ENCODE data around the gene CDIP1. TPM values are rescaled to one million over a fixed set of nuclear protein-coding genes. Genes with fewer than 3 reads are reported as not detected.

Gene CDIP1
- total RNA-seq, 4 donors from 2014 or later: 16.2 to 40.2 (median 24.0) TPM

- H3K27ac ChIP-seq: no peak overlapping the region
- H3K27me3 ChIP-seq: no peaks in the 10 kb centered on the region
- TF ChIP-seq CTCF (IDR thresholded peaks at IDR 0.05): no peak
- TF ChIP-seq EP300 (IDR thresholded peaks at IDR 0.05): no peak
- no peak for TF ChIP-seq POLR2A (IDR thresholded peaks at IDR 0.05)
- H3K36me3 ChIP-seq: no peaks in the 10 kb centered on the region
- DNase-seq (ENCODE audit: low spot score in 2 of 2): no peak
- peaks cover 0 to 3% (median 0%) of the 10 kb centered on the region in 4 donors for H3K4me1 ChIP-seq
- 60 to 67% methylated on average over 10 of the region's 10 CpGs for WGBS, 2 donors
- H3K4me3 ChIP-seq: no peak overlapping the region
- no peaks in the 10 kb centered on the region for H3K9me3 ChIP-seq
Observed at GRCh38 chr16:4557973-4558372, 19.4 kb upstream of the CDIP1 start.

- H3K27me3 ChIP-seq: no peaks in the 10 kb centered on the region
- no peak for DNase-seq (ENCODE audit: low spot score in 2 of 2)
- no peaks in the 10 kb centered on the region for H3K36me3 ChIP-seq
- TF ChIP-seq POLR2A (IDR thresholded peaks at IDR 0.05) (no peak), CTCF (IDR thresholded peaks at IDR 0.05) (no peak), EP300 (IDR thresholded peaks at IDR 0.05) (no peak)
- 81 to 92% methylated on average over 10 to 11 of the region's 14 CpGs for WGBS, 2 donors
- no peak overlapping the region for H3K27ac ChIP-seq
- H3K4me3 ChIP-seq: no peak overlapping the region
- H3K9me3 ChIP-seq: no peaks in the 10 kb centered on the region
- H3K4me1 ChIP-seq: peaks cover 0 to 3% (median 0%) of the 10 kb centered on the region in 4 donors
Observed at GRCh38 chr16:4556580-4556979, 18.0 kb upstream of the CDIP1 start.

GRCh38 chr16:4556112-4556511, 17.5 kb upstream of the CDIP1 start, which contains the start of gene C16orf96:
Gene C16orf96, plus strand, starts transcription at chr16:4556340. Its CDS starts 150 bp downstream, at chr16:4556490.
- WGBS, 2 donors: 80 to 83% methylated on average over 4 of the region's 4 CpGs
- H3K4me1 ChIP-seq: no peaks in the 10 kb centered on the region

GRCh38 chr16:4552541-4552940, 14.0 kb upstream of the CDIP1 start:
- WGBS, 2 donors: 30 to 31% methylated on average over 3 of the region's 3 CpGs

More at GRCh38 chr16:4556112-4556511, 17.5 kb upstream of the CDIP1 start, which contains the start of gene C16orf96:
- DNase-seq (ENCODE audit: low spot score in 2 of 2): no peak
- H3K9me3 ChIP-seq: no peaks in the 10 kb centered on the region
- no peaks in the 10 kb centered on the region for H3K27me3 ChIP-seq
- TF ChIP-seq POLR2A (IDR thresholded peaks at IDR 0.05): no peak
- TF ChIP-seq CTCF (IDR thresholded peaks at IDR 0.05): no peak
- TF ChIP-seq EP300 (IDR thresholded peaks at IDR 0.05): no peak
- no peak within 1 kb of the TSS for H3K4me3 ChIP-seq
- no peaks in the 10 kb centered on the region for H3K36me3 ChIP-seq
- H3K27ac ChIP-seq: no peak within 1 kb of the TSS

GRCh38 chr16:4550591-4550990, 12.0 kb upstream of the CDIP1 start:
- H3K4me1 ChIP-seq: no peaks in the 10 kb centered on the region
- TF ChIP-seq CTCF (IDR thresholded peaks at IDR 0.05): no peak
- TF ChIP-seq EP300 (IDR thresholded peaks at IDR 0.05): no peak
- no peak for TF ChIP-seq POLR2A (IDR thresholded peaks at IDR 0.05)
- 35 to 51% methylated on average over 4 of the region's 4 CpGs for WGBS, 2 donors
- no peak overlapping the region for H3K27ac ChIP-seq
- no peaks in the 10 kb centered on the region for H3K36me3 ChIP-seq
- DNase-seq (ENCODE audit: low spot score in 2 of 2): no peak
- H3K27me3 ChIP-seq: no peaks in the 10 kb centered on the region
- H3K4me3 ChIP-seq: no peak overlapping the region
- H3K9me3 ChIP-seq: no peaks in the 10 kb centered on the region

More at GRCh38 chr16:4552541-4552940, 14.0 kb upstream of the CDIP1 start:
- TF ChIP-seq EP300 (IDR thresholded peaks at IDR 0.05) (no peak), CTCF (IDR thresholded peaks at IDR 0.05) (no peak), POLR2A (IDR thresholded peaks at IDR 0.05) (no peak)
- H3K27ac ChIP-seq: no peak overlapping the region
- H3K36me3 ChIP-seq: no peaks in the 10 kb centered on the region
- no peak for DNase-seq (ENCODE audit: low spot score in 2 of 2)
- H3K9me3 ChIP-seq: no peaks in the 10 kb centered on the region
- no peaks in the 10 kb centered on the region for H3K27me3 ChIP-seq
- H3K4me1 ChIP-seq: no peaks in the 10 kb centered on the region
- H3K4me3 ChIP-seq: no peak overlapping the region
